Transverse colon (tissue), 3 donors: ENCODE measurements around the gene THSD7A.

Experiments
- CTCF ChIP-seq, 5 experiments: fragments of 200-600 bp in 3 of 5; fragments of 450-650 bp in 2 of 5; sonication (generic) in 3 of 5; IDR thresholded peaks; 1 replicate in 2 of 5; 2 replicates in 3 of 5; pipeline ENCODE4 v1.5.1; 2016 to 2017; ENCODE audit warnings: antibody characterized with exemption in 5 of 5, inconsistent platforms in 3 of 5, mild to moderate bottlenecking in 2 of 5, moderate library complexity in 1 of 5
- POLR2A ChIP-seq: fragments of 450-650 bp; IDR thresholded peaks from one replicate; pipeline ENCODE4 v1.6.1; 2016; ENCODE audit warnings: antibody characterized with exemption, mild to moderate bottlenecking, moderate library complexity

DNA sequence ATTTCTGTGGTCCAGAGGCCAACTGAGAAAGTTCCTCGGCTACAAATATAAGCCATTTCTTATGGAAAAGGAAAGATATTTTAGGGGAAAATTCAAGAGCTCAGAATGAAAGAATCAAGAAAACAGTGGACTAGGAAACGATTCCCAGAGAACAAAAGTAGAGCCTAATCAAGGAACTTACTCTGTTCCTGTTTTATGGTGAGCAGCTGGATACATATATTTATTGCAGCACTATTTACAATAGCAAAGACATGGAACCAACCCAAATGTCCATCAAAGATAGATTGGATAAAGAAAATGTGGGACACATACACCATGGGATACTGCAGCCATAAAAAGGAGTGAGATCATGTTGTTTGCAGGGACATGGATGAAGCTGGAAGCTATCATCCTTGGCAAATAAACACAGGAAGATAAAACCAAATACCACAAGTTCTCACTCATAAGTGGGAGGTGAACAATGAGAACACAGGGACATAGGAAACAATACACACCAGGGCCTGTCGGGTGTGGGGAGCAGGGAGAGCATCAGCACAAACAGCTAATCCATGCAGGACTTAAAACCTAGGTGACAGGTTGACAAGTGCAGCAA lies 298.7 kb downstream of the THSD7A start:
- no peak for TF ChIP-seq POLR2A
- no peak for TF ChIP-seq CTCF (IDR thresholded peaks at IDR 0.05)
